ENCODE data around the gene OTC. TPM values are rescaled to one million over a fixed set of nuclear protein-coding genes. Genes with fewer than 3 reads are reported as not detected.

OTC gene
- total RNA-seq, 1 experiment from 2014 or later = not detected

GRCh38 chrX:38371641-38372040 lies 19.2 kb downstream of the OTC start (continued):
- no peak for TF ChIP-seq ATF3 (IDR thresholded peaks at IDR 0.05)
- TF ChIP-seq CEBPB (IDR thresholded peaks at IDR 0.05; ENCODE audit: low read depth) = no peak

GRCh38 chrX:38374431-38374830 lies 22.0 kb downstream of the OTC start:
- no peaks in the 10 kb centered on the region; the same call in 1 of the 2 replicates for H3K27me3 ChIP-seq (ENCODE audit: insufficient read depth, low read length)
- H3K27ac ChIP-seq (ENCODE audit: low read depth, low read length) = no peak overlapping the region
- H3K9me3 ChIP-seq (ENCODE audit: control insufficient read depth in 1 of 2, insufficient read depth in 1 of 2, low read depth in 1 of 2, low read length in 2 of 2) = no peaks in the 10 kb centered on the region
- no TSS peak for BruUV-seq (replicated peaks)
- no peak overlapping the region for H2AFZ ChIP-seq (ENCODE audit: low read depth, low read length, poor library complexity, severe bottlenecking)
- ATAC-seq (no peak), DNase-seq (ENCODE audit: low read depth, low spot score) (no peak)
- ChIA-PET POLR2A (no interaction called here), CTCF (no interaction called here), RAD21 (ENCODE audit: low non-redundant PET in 1 of 2, low total read pairs in 2 of 2, uncharacterized antibody in 2 of 2, unreplicated experiment in 2 of 2) (no interaction called here)
- no peak overlapping the region for H3K4me3 ChIP-seq (replicated peaks in 1 of 2; ENCODE audit: low read depth in 1 of 2, low read length in 2 of 2)
- no peaks in the 10 kb centered on the region for H3K4me1 ChIP-seq (ENCODE audit: control insufficient read depth in 1 of 2, insufficient read depth in 2 of 2, low read length in 2 of 2)
- H3K79me2 ChIP-seq (ENCODE audit: insufficient read depth, low read length) = no peaks in the 10 kb centered on the region
- intact Hi-C loops (cut with micrococcal nuclease) = no loop called here
- no peak for TF ChIP-seq ZFX (IDR thresholded peaks at IDR 0.05)
- no peak for TF ChIP-seq SRF (IDR thresholded peaks at IDR 0.05; ENCODE audit: low read depth)
- TF ChIP-seq SP1 (IDR thresholded peaks at IDR 0.05; ENCODE audit: low read depth) = no peak
- TF ChIP-seq TCF7L2 (IDR thresholded peaks at IDR 0.05; ENCODE audit: borderline replicate concordance, extremely low read depth, insufficient read depth, insufficient read length) = no peak
- TF ChIP-seq POLR2A (IDR thresholded peaks at IDR 0.05; ENCODE audit: borderline replicate concordance, extremely low read depth, insufficient read depth, insufficient read length) = no peak
- TF ChIP-seq ZBTB33 (IDR thresholded peaks at IDR 0.05; ENCODE audit: extremely low read depth, insufficient replicate concordance, low read length) = no peak
- TF ChIP-seq MAX (IDR thresholded peaks at IDR 0.05) = no peak
- no peak for TF ChIP-seq ATF3 (IDR thresholded peaks at IDR 0.05)
- TF ChIP-seq CTCF (IDR thresholded peaks at IDR 0.05 in 2 of 3, conservative IDR thresholded peaks at IDR 0.05 in 1 of 3; ENCODE audit: borderline replicate concordance in 1 of 3, insufficient read depth in 1 of 3, low read depth in 2 of 3, low read length in 2 of 3) = no peak
- TF ChIP-seq ELF1 (IDR thresholded peaks at IDR 0.05; ENCODE audit: borderline replicate concordance, low read depth) = no peak
- no peak for TF ChIP-seq FOSL1 (IDR thresholded peaks at IDR 0.05; ENCODE audit: low read depth)
- no peak for TF ChIP-seq EZH2phosphoT487 (IDR thresholded peaks at IDR 0.05; ENCODE audit: borderline replicate concordance)
- H3K9me2 ChIP-seq (ENCODE audit: insufficient read depth) = no peaks in the 10 kb centered on the region
- H3K4me2 ChIP-seq (ENCODE audit: low read length) = no peak overlapping the region
- no peak overlapping the region for H3K9ac ChIP-seq (ENCODE audit: low read length)
- no peaks in the 10 kb centered on the region for H4K20me1 ChIP-seq (ENCODE audit: insufficient read depth)
- H3K36me3 ChIP-seq (ENCODE audit: control insufficient read depth in 1 of 2, insufficient read depth in 2 of 2, low read length in 2 of 2) = no peaks in the 10 kb centered on the region

Measured in HCT116 (cell line).